HG03097 (cell line): ENCODE measurements around the gene RRN3.
"Not testable (repeated sequence)": the region's sequence is repeated elsewhere in the genome, so short reads cannot be mapped to it uniquely, and the experiment has no call there.

Experiments used
- ATAC-seq: cut with Tn5 transposase; IDR thresholded peaks from one replicate; pipeline ENCODE4 v1.9.1; 2021; ENCODE audit not compliant: unreplicated experiment, low FRiP score

Gene RRN3

DNA sequence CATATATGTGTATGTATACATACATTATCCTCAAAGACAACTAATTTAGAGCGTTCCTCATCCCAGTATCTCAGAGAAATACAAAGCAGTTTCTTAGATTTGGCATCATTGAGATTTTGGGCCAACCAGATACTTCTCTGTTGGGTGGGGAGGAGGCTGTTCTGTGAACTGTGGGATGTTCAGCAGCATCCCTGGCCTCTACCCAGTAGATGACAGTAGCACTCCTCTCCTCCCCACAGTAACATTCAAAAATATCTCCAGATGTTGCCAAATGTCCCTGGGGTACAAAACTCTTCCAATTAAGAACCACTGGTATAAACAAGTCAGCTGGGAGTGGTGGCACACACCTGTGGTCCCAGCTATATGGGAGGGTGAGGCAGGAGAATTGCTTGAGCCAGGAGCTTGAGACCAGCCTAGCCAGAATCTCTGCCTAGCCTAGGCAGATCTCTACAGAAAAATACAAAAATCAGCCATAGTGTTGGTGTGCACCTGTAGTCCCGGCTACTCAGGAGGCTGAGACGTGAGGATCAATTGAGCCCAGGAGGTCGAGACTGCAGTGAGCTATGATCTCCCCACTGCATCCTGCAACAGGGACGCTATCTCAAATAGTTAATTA is 6.4 kb upstream of the RRN3 start:
- ATAC-seq, result not testable (repeated sequence)

DNA sequence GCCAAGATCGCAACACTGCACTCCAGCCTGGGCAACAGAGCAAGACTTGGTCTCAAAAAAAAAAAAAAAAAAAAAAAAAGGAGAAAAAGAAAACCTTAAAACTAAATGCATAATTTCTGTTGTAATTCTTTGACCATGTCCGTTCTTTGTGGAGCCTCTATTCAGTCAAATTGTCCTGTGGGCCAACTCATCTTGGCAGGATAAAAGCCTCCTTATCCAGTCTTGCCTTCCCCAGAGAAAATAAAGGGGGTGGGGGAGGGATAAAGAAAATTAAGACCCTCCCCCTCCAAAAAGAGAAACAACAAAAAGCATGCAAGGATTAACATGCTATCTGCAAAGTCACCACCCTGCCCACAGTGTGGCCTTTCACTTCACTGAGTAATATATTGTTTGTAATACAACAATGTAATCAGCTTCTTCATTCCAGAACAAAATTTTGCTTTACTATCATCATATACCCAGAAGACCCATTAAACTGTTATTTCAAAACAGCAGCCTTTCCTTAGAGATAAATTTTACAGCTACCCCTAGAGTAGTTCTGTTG is 5.4 kb upstream of the RRN3 start:
- ATAC-seq, result not testable (repeated sequence)

DNA sequence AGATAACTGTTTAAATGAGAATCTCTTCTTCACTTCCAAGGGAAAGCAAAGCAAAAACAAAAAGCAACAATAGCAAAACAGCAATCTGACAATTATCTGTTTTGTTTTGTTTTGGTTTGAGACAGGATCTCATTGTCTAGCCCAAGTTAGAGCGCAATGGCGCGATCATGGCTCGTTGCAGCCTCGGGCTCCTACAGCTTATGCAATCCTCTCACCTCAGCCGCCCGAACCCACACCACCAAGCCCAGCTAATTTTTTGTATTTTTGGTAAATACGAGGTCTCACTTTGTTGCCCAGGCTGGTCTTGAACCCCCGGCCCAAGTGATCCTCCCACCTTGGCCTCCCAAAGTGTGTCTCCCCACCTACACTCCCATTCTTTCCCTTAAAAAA is 2.5 kb upstream of the RRN3 start:
- not testable (repeated sequence) for ATAC-seq

DNA sequence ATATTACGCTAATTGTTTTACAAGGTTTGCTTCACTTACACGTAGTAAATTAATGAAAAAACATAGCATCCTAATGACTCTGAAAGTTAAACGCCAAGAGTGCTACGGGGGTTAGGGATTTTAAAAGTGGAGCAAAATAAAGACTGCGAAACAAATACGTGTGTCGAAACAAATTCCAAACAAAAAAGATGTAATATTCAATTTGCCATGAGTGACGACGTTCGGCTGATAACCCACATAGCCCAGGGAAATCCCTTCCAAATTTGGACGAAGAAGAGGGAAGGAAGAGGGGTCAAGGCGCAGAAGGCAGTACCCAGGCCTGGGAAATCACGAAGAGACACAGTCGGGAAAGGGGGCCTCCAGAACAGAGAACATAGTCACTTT is 509 bp downstream of the RRN3 start:
- not testable (repeated sequence) for ATAC-seq

DNA sequence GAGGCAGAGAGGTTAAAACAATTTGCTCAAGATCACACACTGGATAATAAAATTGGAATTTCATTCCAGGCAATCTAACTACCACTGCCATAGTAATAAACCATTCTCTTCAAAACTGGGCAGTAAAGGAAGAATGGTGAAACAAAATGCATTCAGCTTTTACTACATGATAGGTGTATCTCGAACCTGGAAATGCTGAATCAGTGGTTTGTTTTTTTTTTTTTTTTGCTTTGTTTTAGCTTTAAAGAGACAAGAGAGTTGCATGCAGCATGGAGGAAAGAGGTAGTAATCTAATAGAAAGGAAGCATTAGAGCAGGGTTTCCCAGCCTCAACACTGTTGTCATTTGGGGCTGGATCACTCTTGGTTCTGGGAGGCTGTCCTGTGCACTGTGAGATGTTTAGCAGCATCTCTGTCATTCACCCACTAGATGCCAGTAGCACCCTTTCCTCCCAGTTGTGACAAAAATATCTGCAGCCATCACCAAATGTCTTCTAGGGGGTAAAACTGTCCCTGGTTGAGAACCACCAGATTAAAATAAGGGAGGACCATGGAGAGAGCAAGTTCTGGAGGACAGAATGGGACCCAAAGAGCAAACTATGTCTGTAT is 3.3 kb downstream of the RRN3 start:
- not testable (repeated sequence) for ATAC-seq

DNA sequence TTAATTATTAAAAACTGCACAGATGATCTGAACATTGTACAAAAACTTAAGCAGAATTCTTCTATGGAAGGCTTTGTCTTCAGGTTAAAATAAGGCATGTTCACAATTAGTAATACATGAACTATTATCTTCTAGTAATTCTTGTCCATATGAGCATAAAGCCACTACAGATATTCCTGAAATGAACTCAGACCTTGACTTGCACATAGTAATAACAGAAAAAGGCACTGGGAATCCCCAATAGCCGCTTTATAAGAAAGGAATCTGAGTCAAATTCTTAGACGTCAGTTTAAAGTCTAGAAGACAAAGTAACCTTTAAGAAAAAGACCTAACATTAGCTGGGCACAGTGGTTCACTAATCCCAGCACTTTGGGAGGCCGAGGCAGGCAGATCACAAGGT is 11.3 kb downstream of the RRN3 start:
- ATAC-seq, result not testable (repeated sequence)

DNA sequence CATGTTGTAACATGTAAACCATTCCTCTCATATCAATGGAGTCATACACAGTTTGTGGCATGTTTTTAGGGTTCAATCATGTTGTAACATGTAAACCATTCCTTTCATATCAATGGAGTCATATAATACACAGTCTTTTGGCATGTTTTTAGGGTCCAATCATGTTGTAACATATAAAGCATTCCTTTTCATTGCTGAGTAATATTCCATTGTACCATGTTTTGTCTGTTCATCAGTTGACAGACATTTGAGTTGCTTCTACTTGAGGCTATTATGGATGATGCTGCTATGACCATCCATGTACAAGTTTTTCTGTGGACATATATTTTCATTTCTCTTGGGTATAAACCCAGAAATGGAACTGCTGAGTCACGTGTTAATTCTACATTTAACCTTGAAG is 13.2 kb downstream of the RRN3 start:
- ATAC-seq, result not testable (repeated sequence)

DNA sequence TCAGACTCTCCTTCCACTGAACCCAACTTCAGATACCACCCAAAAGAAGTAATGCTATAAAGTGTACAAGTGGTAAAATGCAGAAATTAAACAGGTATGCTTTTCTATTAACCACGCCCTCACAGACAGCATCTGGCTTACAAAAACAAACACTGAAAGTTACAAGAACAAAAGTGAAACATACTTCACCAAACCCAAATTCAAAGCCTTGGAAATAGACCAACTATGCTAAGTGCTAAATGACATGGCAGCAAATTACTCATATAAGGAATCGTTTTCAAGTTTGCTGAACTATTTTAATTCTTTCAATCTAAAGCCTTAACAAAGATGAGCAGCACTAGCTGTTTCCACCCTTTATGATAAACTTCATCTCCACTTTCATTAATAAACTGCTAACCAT is 17.9 kb downstream of the RRN3 start:
- ATAC-seq, result not testable (repeated sequence)

DNA sequence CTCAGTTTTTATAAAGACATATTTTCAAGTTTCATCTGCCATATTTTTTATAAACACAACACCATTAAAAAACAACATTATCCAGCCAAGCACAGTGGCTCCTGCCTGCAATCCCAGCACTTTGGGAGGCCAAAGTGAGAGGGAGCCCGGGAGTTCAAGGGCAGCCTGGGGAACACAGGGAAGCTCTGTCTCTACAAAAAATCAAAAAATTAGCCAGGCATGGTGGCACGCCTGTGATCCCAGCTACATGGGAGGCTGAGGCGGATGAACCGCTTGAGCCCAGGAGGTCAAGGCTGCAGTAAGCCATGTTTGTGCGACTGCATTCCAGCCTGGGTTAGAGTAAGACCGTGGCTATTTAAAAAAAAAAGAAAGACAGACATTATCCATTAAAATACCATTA is 21.0 kb downstream of the RRN3 start:
- no peak for ATAC-seq

DNA sequence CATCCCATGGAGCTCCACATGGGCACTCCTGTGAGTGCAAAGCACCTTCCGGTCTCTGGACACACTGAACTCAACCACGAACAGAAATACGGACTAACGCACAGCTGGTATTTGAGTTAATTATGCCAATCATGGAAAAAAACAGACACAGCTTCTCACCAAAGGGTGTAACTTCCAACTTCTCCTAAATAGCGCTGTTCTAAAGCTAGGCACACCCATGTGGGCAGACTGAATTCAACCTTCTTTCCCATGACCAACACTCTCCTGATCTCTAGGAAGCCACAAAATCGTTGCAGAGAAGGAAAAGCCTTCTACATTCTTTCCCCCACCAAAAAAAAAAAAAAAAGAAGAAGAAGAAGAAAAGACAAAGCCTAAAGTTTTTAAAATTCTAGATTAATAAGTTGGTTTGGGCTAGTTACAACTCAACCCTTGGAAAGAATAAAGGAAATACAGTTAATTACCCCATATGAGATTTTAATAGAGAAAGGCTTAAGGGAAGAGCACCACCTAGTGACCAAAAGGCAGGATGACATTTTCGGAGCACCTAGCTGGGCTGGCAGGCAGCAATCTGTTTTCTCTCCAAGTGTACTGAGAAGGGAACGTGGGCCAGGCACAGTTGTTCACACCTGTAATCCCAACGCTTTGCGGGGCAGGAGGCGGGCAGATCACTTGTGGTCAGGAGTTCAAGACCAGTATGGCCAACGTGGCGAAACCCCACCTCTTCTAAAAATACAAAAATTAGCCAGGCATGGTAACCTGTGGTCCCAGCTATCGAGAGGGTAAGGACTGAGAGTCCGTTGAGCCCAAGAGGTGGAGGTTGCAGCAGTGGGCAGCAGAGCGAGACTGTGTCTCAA is 21.9 kb downstream of the RRN3 start:
- ATAC-seq, result not testable (repeated sequence)

DNA sequence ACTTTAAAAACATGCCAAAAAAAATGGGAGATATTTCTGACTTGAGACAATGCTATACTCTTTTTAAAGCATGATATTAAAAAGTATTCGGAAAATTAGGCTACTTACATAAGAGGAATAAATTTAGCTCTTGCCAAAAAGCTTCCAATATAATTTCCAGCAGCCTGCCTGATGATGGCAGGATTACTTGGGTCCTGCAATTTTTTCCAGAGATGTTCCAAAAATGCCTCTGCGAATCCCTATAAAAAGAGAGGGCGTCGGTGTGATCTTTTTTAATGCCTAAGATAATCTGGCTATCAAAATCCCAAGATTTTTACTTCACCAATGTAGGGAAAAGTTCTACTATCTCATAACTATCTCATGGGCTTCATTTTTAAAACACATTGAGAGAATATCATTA is 23.1 kb downstream of the RRN3 start:
- ATAC-seq, result not testable (repeated sequence)

DNA sequence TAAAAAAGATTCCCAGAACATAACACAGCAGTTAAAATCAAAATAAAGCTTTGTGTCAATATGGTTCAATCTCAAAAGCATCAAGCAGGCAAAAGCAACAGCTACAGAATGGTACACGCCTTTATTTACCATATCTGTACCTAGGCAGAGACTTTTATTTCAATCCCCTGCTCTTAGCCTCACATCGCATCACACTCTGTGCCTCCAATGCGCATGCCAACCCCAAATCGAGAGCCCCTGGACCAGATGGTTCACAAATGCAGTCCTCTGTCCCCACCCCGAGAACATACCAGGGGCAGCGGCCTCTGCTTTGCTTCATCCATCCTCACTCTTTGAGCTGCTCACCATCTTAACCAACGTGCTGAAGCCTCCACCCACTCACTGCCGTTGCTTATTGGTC is 27.4 kb downstream of the RRN3 start:
- not testable (repeated sequence) for ATAC-seq

DNA sequence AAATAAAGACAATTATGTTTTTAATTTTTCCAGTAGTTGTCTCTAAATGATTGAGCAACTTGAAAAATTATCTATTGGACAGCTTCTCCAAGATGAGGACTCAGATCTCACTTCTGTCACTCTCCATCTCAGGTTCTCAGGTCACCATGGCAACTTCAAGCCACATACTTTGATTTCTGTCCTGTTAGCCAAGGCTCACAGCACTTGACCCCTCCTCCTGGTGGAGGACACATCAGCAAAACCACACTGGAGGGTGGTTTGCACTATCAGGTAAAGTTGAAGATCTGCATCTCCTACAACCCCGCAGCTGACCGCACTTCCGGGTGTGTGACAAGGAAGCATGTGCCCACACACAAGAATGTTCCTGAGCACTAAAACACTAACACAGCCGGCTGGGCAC is 28.1 kb downstream of the RRN3 start:
- ATAC-seq, result not testable (repeated sequence)

DNA sequence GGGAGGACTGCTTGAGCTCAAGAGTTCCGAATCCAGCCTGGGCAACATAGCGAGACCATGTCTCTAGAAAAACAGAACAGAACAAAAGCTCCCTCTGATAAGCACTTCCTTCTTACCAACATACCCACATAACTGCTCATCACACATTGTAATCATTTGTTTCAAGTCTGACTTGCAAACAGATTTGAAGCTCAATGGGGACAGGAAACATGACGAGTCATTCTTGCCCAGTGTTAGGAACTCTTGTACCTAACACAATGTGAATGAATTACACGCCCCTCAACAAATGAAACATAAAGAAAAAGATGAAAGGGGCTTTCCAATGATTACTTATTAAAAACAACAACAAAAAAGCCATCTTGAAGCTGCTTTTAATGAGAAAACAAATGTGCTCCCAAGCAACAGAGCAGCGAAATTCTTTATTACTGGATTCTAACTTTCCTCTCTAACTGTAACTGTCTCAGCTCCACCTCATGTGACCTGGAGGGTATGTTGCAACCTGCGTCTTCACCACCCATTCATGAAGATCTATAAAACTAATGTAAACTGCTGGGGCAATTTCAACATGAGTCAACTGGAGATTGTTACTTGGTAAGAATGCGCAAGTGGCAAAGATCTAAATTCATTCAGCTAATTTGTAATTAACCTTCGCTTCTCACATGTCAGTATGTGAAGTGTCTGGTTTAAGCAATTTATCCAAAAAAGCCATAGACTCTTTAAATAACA is 31.8 kb downstream of the RRN3 start:
- ATAC-seq, result not testable (repeated sequence)

DNA sequence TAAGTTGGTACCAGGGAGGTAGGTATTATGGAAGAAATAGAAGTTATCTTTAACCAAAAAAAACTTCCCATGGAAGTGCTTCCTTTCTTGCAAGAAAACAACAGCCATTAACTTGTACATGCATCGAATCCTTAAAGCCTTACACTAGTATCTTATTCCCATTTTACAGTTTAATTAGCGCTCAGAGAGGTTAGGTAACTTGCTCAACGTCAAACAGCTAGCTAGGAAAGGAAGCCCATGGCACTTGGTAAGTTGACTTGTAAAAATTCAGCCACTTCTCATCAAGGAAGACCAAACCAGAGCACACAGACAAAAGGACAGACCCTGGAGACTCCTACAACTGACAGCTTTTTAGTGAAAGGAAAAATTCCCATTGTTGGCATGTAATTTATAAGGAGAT is 34.7 kb downstream of the RRN3 start:
- no peak for ATAC-seq

DNA sequence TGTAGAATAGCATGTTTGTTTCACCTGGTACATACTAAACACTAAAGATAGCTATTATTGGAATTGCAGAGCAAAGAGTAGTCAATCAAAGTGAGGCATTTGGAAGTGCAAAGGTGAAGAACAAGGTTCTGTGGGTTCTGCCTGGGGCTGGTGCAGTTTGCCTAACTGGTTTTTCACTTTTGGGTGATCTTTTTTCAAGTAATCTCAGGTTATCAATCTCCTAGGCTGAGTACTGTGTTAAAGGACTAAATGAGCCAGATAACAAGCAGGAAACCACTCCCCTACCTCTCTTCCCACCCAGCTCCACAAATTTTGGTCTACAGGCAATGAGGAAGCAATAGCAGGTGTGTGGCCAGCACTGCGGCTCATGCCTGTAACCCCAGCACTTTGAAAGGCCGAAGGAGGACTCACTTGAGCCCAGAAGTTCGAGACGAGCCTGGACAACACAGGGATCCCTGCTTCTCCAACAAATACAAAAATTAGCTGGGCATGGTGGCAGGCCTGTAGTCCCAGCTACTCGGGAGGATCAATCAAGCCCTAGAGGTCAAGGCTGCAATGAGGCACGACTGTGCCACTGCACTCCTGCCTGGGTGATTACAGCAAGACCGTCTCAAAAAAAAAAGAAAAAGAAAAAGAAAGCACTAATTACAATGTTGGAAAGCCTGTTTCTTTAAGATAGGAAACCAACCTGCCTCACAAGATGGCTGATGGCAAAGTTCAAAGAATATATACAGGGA is 36.2 kb downstream of the RRN3 start:
- ATAC-seq, result no peak

DNA sequence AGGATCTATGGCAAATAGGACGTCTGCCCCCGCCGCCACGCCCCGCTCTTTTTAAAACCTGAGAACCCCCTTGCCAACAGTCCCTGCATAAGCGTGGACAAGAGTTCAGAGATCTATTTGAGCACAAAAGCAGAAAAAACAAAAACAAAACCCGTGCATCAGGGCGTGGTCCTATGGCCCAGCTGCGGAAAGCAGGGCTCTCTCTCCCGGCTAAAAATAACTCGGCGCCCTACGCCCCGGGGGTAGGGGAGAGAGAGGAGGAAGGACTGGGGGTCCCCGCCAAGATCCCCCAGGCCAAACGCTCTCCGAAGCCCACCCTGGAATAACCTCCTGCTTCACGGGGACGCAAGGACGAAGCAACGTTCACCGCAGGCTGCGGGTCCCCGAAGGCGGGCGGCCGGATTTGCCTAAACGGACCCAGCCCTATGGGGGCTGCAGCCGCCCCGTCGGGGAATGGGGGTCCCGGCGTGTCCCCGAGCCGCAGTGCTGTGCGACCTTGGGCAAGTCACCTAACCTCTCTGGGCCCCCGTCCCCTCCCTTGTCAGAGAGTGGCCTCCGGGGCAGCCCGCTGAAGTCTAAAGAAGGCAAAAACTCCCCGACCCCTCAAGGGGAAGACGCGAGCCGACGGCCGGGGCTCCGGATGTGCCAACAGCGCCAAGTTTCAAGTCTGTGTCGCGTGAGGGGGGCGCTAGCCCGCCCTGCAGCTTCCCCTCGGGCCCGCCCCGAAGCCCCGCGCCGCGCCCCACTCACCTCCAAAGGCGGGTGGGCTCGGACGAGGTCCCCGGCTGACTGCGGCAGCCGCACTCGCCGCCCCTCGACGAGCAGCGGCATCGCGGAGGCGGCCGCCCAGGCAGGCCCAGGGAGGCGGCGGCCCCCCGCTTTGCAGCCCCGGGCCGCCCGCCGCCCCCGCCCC is 38.7 kb downstream of the RRN3 start:
- ATAC-seq, result peak; percentile 65

DNA sequence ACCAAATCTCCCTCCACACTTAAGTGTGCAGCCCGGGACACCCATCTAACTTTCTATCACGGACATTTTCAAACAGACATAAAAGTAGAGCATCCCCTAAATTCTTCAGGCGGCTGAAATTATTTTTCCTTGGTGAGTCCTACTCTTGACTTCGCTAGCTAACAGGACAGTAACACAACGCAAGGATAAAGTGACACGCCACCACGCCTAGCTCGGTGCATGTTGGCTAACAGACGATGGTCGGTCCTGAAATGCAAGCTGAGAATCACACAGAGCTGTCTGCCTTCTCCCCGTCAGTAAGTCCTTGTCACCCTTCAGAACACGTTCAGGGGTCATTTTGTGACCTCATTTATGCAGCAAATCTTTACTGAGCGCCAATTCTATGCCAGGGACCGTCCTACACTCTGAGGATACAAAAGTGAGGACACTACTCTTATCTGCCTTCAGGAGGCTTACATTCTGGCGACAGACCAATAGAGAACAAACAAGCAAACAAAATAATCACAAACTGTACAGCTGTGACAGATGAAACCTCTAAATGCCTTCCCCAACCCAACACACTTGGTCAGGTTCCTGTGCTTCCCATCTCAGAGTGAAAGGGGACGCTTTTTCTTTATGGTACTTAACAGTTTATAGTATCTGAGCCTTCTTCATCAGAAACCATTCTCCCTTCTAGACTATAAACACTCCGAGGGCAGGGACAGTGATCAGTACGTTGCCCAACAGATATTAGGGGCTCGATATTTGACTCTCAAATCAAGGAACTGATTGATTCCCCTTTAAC is 39.5 kb downstream of the RRN3 start:
- ATAC-seq, result no peak
